Measurements from ENCODE around the gene PLEKHD1. TPM values are rescaled to one million over a fixed set of nuclear protein-coding genes. Genes with fewer than 3 reads are reported as not detected.
A peak's percentile ranks its signal among the peaks of the same experiment; 100 is the strongest.

PLEKHD1 gene
- total RNA-seq, 1 experiment from 2014 or later = 0.15 TPM

DNA sequence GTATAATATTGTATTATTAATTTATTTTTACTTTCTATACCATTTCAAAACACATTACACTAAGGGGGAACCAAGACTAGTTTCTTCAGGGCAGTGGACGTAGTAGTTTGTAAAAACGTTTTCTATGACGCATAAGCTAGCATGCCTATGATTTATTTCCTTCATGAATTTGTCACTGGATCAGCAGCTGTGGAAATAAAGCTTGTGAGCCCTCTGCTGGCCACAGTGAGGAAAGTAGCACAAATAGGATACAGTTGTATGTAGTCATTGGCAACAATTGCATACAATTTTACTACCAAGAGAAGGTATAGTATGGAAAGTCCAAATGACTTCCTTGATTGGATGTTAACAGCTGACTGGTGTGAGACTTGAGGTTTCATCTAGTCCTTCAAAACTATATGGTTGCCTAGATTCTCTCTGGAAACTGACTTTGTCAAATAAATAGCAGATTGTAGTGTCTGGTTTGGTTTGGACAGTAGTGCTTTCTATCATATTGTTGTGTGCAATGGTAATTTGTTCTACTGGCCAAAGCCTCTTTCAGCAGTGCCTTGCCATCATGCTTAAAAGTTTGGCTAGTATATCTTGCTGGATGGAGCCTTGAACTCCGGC, 24.3 kb upstream of the PLEKHD1 start:
- H3K9me2 ChIP-seq (replicated peaks; ENCODE audit: low read length) = no peaks in the 10 kb centered on the region
- H3K4me2 ChIP-seq (ENCODE audit: low read length) = no peak overlapping the region
- 0 out of 2 replicates have a peak, but pooled peaks cover 6% of the 10 kb centered on the region for H4K20me1 ChIP-seq (ENCODE audit: low read length)
- TF ChIP-seq CTCF (conservative IDR thresholded peaks at IDR 0.05; ENCODE audit: low read depth, low read length) (peak; percentile 94), EZH2 (IDR thresholded peaks at IDR 0.05; ENCODE audit: low read length, unreplicated experiment) (no peak)
- no peaks in the 10 kb centered on the region for H3K79me2 ChIP-seq (ENCODE audit: low read length)
- H3K9ac ChIP-seq (ENCODE audit: low read length) = no peak overlapping the region
- H3K27ac ChIP-seq (ENCODE audit: low read length) = no peak overlapping the region
- BruUV-seq (replicated peaks) = TSS peak; percentile 10
- H3K4me3 ChIP-seq (ENCODE audit: low read length) = no peak overlapping the region
- ChIA-PET CTCF (interaction anchor here (0.6 to 1.3 kb wide), 12 partner anchors 9 to 753 kb away, joined by 3 to 6 read pairs (median 3); partner anchors contain the start of genes ERH and SLC39A9), POLR2A (ENCODE audit: unreplicated experiment) (interaction anchor here (0.5 to 1.1 kb wide), 5 partner anchors 10 to 1356 kb away, joined by 3 to 7 read pairs (median 3); partner anchors contain the start of genes ERH and SLC39A9)
- DNase-seq (peak; percentile 91), ATAC-seq (peak; percentile 46)
- no peaks in the 10 kb centered on the region for H3K27me3 ChIP-seq (ENCODE audit: low read length)
- peaks cover 6% of the 10 kb centered on the region for H3F3A ChIP-seq (ENCODE audit: low read length, unreplicated experiment)
- no peaks in the 10 kb centered on the region for H3K9me3 ChIP-seq (ENCODE audit: low read length)
- H2AFZ ChIP-seq (ENCODE audit: low read length) = no peak overlapping the region
- peaks cover 11% of the 10 kb centered on the region for H3K4me1 ChIP-seq (ENCODE audit: insufficient read depth, low read length)
- intact Hi-C loops (cut with micrococcal nuclease) = loop anchor here (1.0 to 10.0 kb wide), 5 partner anchors 35 to 595 kb away; partner anchors contain the start of genes ERH and SLC39A9
- H3K36me3 ChIP-seq (ENCODE audit: low read depth, low read length) = peaks cover 33% of the 10 kb centered on the region

- H2AFZ ChIP-seq (ENCODE audit: low read length) = 0 out of 2 replicates have a peak overlapping the region, but pooled peaks have one; percentile 18
- H3K4me3 ChIP-seq (ENCODE audit: low read length) = peak overlapping the region; percentile 34; the same call in 1 of the 2 replicates
These were observed 20.1 kb upstream of the PLEKHD1 start for GRCh38 chr14:69464379-69464778.

More at GRCh38 chr14:69464379-69464778, 20.1 kb upstream of the PLEKHD1 start:
- ChIA-PET POLR2A (ENCODE audit: unreplicated experiment) (interaction anchor here (0.5 to 0.6 kb wide), 2 partner anchors 202 to 312 kb away, joined by 3 to 6 read pairs; no protein-coding TSS in a partner anchor), CTCF (interaction anchor here (0.6 to 0.8 kb wide), 3 partner anchors 9 to 594 kb away, joined by 3 to 6 read pairs (median 5); no protein-coding TSS in a partner anchor)
- 0 out of 2 replicates have a peak, but pooled peaks cover 6% of the 10 kb centered on the region for H4K20me1 ChIP-seq (ENCODE audit: low read length)
- no peaks in the 10 kb centered on the region for H3K9me2 ChIP-seq (replicated peaks; ENCODE audit: low read length)
- peak overlapping the region; percentile 68 for H3K4me2 ChIP-seq (ENCODE audit: low read length)
- H3K9me3 ChIP-seq (ENCODE audit: low read length) = no peaks in the 10 kb centered on the region
- H3K27ac ChIP-seq (ENCODE audit: low read length) = peak overlapping the region; percentile 92
- H3K36me3 ChIP-seq (ENCODE audit: low read depth, low read length) = peaks cover 9% of the 10 kb centered on the region; the same call in 1 of the 2 replicates
- no peak for DNase-seq
- TF ChIP-seq CTCF (conservative IDR thresholded peaks at IDR 0.05; ENCODE audit: low read depth, low read length) (no peak), EZH2phosphoT487 (IDR thresholded peaks at IDR 0.05; ENCODE audit: borderline replicate concordance, low read length) (no peak), EZH2 (IDR thresholded peaks at IDR 0.05; ENCODE audit: low read length, unreplicated experiment) (no peak)
- peaks cover 14% of the 10 kb centered on the region for H3K4me1 ChIP-seq (ENCODE audit: insufficient read depth, low read length)
- H3K27me3 ChIP-seq (ENCODE audit: low read length) = no peaks in the 10 kb centered on the region
- ATAC-seq = no peak
- BruUV-seq (replicated peaks) = TSS peak; percentile 79
- intact Hi-C loops (cut with micrococcal nuclease) = loop anchor here (10.0 kb wide), 1 partner anchor 600 kb away; no protein-coding TSS in a partner anchor
- H3K79me2 ChIP-seq (ENCODE audit: low read length) = no peaks in the 10 kb centered on the region
- peak overlapping the region; percentile 59 for H3K9ac ChIP-seq (ENCODE audit: low read length)
- H3F3A ChIP-seq (ENCODE audit: low read length, unreplicated experiment) = peaks cover 5% of the 10 kb centered on the region

All from PC-3 (cell line).